NB4 (cell line): Measurements from ENCODE around the gene DUSP19.

ENCODE experiments used
- MYC ChIP-seq: IDR thresholded peaks from 2 replicates; pipeline ENCODE4 v1.6.1; 2011; ENCODE audit warnings: low read depth, low read length
- POLR2A ChIP-seq: IDR thresholded peaks from 2 replicates; pipeline ENCODE4 v1.6.1; 2011; ENCODE audit warnings: mild to moderate bottlenecking; ENCODE audit not compliant: insufficient read length; ENCODE audit errors: extremely low read depth
- TF ChIP-seq, protein P1 (sequence below): IDR thresholded peaks from one replicate; pipeline ENCODE4 v1.5.1; 2012; ENCODE audit warnings: low read depth, low read length
- TF ChIP-seq, protein P2 (sequence below): IDR thresholded peaks from 2 replicates; pipeline ENCODE4 v1.6.1; 2011; ENCODE audit warnings: low read depth, low read length

DNA sequence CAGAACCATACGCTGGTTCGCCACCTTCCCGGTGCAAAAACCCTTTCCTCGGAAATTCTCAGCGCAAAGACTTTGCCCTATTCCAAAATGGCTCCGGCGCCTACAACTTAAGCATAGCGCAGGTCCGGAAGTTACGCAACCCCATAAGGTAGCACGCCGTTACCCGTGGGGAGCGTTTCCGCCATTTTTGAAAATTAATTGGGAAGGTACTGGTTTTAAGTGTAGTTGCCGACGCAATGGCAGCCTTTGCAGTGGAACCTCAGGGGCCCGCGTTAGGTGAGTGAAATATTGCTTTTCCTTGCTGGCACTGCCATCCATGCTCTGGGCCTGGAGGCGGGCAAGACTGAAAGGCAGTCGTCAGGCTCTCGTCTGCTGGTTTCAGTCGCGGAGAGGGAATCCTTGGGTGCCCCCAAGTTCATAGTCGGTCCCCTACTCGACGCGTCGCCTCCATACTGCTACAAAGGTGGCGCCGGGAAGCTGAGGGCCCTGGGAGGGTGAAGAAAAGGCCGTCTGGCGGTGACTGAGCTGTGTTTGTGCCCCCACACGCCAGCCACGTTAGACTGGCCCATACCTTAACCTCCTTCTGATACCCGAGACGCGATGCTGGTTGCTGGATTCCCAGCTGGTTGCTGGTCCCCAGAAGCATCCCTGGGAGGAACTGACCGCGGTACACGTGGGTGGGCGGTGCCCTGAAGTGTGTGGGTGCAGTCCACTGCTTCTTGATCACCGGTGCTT is 45.8 kb downstream of the DUSP19 start, which contains the start of gene NUP35:
- TF ChIP-seq, protein P1, sequence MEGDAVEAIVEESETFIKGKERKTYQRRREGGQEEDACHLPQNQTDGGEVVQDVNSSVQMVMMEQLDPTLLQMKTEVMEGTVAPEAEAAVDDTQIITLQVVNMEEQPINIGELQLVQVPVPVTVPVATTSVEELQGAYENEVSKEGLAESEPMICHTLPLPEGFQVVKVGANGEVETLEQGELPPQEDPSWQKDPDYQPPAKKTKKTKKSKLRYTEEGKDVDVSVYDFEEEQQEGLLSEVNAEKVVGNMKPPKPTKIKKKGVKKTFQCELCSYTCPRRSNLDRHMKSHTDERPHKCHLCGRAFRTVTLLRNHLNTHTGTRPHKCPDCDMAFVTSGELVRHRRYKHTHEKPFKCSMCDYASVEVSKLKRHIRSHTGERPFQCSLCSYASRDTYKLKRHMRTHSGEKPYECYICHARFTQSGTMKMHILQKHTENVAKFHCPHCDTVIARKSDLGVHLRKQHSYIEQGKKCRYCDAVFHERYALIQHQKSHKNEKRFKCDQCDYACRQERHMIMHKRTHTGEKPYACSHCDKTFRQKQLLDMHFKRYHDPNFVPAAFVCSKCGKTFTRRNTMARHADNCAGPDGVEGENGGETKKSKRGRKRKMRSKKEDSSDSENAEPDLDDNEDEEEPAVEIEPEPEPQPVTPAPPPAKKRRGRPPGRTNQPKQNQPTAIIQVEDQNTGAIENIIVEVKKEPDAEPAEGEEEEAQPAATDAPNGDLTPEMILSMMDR: no peak
- TF ChIP-seq POLR2A: peak; percentile 47
- TF ChIP-seq, protein P2, sequence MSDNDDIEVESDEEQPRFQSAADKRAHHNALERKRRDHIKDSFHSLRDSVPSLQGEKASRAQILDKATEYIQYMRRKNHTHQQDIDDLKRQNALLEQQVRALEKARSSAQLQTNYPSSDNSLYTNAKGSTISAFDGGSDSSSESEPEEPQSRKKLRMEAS: peak; percentile 81
- TF ChIP-seq MYC: peak; percentile 95
